GM20431 (cell line): ENCODE measurements around the gene TSEN34.
"Not testable (repeated sequence)": the region's sequence is repeated elsewhere in the genome, so short reads cannot be mapped to it uniquely, and the experiment has no call there.

ENCODE experiments used
- in situ Hi-C: fragments of 300-500 bp; cut with MseI, MboI; formaldehyde crosslinking; loops from one replicate; pipeline ENCODE4 v1.15.0; 2020; ENCODE audit warnings: low sequenced_read_pairs; ENCODE audit not compliant: unreplicated experiment

TSEN34 gene

GRCh38 chr19:54229146-54229545 is 38.0 kb downstream of the TSEN34 start:
- in situ Hi-C loops, result loop anchor here (5.0 kb wide), 1 partner anchor 52 kb away; no protein-coding TSS in a partner anchor

- in situ Hi-C loops, result no loop called here
Measured at GRCh38 chr19:54230031-54230430, 38.9 kb downstream of the TSEN34 start.

DNA sequence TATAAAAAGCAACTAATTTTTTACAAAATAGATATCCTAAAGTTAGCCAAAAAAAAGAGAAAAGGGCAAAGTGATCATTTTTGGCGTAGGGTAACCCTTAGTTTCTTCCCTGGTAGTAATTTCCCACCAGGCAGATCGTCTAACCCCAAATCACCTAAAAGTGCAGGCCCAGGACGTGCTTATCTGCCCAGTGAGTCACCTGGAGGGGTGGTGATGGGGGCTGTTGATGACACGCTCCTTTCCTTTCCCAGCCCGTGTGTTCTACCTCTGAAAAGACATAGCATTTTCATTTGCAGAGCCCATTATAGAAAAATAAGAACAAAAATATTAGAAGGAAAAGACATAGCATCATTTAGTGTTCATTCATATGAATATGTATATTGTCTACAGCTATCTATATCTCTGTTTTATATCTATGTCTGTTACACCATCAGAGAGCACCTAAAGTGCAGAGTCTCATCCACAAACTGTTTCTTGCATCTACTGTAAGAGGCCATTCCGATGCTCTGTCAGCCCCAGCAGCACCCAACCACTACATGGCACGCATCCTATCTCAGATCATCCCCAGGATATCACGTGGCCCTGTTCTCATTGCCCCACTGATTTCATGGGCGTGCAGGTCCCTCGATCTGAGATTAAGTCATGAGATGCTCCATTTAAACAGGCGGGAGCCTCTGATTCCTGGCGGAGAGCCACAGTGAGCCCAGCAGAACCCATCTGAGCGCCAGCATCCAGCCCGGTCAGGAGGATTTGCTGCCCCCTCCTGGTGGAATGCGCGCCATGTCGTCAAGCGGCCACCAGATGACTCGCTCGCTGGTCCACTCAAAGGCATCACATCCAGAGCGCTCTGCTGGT is 40.2 kb downstream of the TSEN34 start:
- in situ Hi-C loops, result no loop called here

- in situ Hi-C loops, result no loop called here
Measured at GRCh38 chr19:54233941-54234340, 42.8 kb downstream of the TSEN34 start.

DNA sequence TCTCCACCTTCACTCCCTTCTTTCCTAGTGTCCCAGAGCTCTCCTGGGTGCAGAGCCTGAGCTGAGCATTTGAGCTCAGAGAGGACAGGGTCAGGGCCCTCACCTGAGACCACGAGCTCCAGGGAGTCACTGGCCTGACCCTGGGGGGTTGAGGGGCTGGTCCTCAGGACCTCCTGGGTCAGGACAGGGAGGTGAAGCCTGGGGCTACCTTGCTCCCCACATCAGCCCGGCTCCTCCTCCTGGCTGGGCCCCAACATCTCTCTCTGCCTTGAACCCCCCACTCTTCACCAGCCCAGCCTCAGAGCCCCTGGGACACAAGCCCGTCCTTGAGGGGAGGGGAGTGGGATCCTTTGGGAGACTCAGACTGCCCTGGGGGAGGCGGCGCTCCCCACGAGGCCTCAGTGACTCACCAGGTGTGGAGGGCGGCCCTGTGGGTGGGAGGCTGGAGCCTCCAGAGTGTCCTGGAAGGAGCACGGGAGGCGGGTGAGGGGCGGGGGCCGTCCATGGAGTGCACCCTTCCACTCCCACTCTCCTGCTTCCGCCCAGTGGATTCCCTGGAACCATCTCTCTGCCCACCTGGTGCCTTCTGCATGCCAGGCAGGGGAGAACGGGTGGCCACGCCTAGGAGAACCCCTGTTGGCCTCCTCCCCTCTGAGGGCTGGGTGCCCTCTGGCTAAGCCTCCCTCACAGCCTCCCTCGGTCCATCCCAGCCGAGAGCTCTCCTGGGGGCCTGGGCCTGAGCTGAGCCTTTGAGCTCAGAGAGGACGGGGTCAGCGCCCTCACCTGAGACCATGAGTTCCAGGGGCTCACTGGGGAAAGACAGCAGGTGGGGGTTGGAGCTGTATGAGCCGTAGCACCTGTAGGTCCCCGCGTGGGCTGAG is 48.6 kb downstream of the TSEN34 start:
- in situ Hi-C loops, result not testable (repeated sequence)

DNA sequence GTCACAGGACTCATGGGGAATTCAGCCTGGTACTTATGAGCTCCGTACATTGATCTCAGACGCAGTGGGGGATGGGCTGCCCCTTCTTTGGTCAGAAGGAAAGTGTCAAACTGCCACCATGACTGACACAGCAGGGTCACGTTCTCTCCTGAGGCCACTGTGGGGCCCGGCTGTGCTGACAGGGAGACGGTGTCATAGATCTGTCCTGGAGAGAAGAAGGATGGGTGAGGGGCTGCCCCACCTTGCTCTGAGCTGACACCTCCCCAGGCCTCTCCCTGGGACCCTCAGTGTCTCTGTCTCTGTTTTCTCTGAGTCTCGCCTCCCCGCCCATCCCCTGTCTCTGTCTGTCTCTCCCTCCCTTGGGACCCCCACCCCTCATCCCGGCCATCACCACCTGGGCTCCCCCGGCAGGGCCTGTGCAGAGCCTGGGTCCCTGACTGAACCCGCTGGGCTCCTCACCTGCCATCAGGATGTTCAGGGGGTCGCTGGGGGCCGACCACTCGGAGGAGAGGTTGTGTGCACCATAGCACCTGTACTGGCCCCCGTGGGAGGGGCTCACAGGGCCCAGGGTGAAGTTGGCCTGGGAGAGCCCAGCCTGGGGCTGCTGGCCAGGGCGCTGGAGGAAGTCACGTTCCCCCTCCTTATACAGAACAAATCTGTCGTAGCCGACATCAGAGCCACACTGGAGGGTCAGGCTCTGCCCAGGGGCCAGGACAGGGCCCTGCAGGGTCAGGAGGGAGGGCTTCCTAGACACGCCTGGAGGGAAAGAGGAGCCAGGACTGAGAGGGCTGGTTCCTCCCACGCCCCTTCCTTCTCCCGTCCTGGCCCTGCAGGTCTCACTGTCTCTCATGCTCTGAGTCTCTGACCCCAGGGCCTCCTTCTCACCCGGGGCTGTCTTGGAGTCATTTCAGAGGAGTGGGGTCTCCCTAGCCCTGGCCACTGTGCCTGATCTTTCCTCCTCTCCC is 49.5 kb downstream of the TSEN34 start:
- in situ Hi-C loops, result not testable (repeated sequence)

DNA sequence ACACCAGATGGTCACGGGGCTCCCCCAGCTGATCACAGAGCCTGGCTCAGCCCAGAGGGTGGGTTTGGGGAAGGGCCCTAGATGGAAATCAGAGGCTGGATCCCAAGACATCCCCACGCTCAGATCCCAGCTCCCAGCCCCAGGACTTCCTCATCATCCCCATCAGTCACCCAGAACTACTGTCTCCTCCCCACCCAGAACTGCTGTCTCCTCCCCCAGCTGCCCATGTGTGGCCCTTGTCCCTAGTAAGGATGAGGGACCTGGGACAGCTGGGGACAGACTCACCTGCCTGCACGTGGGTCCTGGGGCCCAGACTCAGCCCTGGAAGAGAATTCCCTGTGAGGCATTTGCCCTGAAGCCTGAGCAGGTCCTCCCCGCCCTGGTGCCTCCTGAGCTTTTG is 51.1 kb downstream of the TSEN34 start:
- in situ Hi-C loops, result not testable (repeated sequence)

- in situ Hi-C loops, result not testable (repeated sequence)
Measured at GRCh38 chr19:54242646-54243045, 51.5 kb downstream of the TSEN34 start, which contains the start of gene LILRA6. Gene LILRA6 (minus strand): TSS chr19:54242790.

DNA sequence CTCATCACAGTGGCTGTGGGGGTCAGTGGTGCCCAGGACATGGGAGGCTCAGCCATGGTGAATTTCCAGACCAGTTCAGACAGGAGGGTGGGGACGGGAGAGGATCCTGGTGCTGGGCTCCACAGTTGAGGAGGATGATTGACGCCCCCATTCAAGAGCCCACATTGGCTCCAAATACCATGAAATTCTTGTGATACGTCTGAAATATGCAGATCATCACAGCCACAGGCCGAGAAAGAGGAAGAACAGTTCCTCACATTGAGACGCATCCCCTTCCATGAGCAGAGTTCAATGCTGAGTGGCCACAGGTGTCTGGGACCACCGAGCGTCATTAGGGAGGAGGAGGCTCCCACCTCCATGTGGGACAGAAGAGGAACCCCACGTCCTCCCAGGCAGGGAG is 52.7 kb downstream of the TSEN34 start:
- in situ Hi-C loops, result not testable (repeated sequence)
